Heart left ventricle (tissue), 16 donors: Measurements from ENCODE around the gene SFT2D3. TPM values are rescaled to one million over a fixed set of nuclear protein-coding genes. Genes with fewer than 3 reads are reported as not detected.

Experiments used
- ATAC-seq, 4 donors: fragments of 200-7000 bp; cut with Tn5 transposase; one replicate each; pipeline ENCODE4 v1.9.1; 2020 to 2022; ENCODE audit warnings: moderate library complexity in 4 of 4, mild to moderate bottlenecking in 3 of 4, moderate number of reproducible peaks in 1 of 4
- DNase-seq, 5 donors: peaks; one replicate each; pipeline ENCODE4 v3.0.0-alpha.2; 2020
- H3K27ac ChIP-seq, 12 donors: fragments of 200-600 bp; sonication (generic) in 4 of 12; one replicate each; pipeline versions ENCODE4 v1.5.0 to v1.8.0; 2016 to 2022; ENCODE audit warnings: mild to moderate bottlenecking in 2 of 12
- H3K27me3 ChIP-seq, 9 donors: fragments of 200-600 bp; sonication (generic) in 2 of 9; one replicate each; pipeline versions ENCODE4 v1.5.1 to v1.8.0; 2016 to 2022; ENCODE audit warnings: mild to moderate bottlenecking in 3 of 9
- H3K36me3 ChIP-seq, 9 donors: fragments of 200-600 bp; sonication (generic) in 2 of 9; one replicate each; pipeline versions ENCODE4 v1.5.0 to v1.8.0; 2018 to 2022; ENCODE audit warnings: mild to moderate bottlenecking in 2 of 9
- H3K4me1 ChIP-seq, 12 donors: fragments of 200-600 bp; sonication (generic) in 4 of 12; one replicate each; pipeline versions ENCODE4 v1.5.0 to v1.8.0; 2016 to 2022; ENCODE audit warnings: mild to moderate bottlenecking in 3 of 12
- H3K4me3 ChIP-seq, 12 donors: fragments of 200-600 bp; sonication (generic) in 4 of 12; one replicate each; pipeline versions ENCODE4 v1.5.0 to v1.8.0; 2017 to 2022; ENCODE audit warnings: mild to moderate bottlenecking in 9 of 12, moderate library complexity in 4 of 12
- H3K9me3 ChIP-seq, 12 donors: fragments of 200-600 bp; sonication (generic) in 4 of 12; one replicate each; pipeline versions ENCODE4 v1.5.0 to v1.8.0; 2016 to 2022; ENCODE audit warnings: mild to moderate bottlenecking in 1 of 12
- CTCF ChIP-seq, 12 donors: fragments of 200-600 bp; sonication (generic) in 4 of 12; IDR thresholded peaks; one replicate each; pipeline versions ENCODE4 v1.5.0 to v1.8.0; 2018 to 2022; ENCODE audit warnings: antibody characterized with exemption in 12 of 12, mild to moderate bottlenecking in 5 of 12
- POLR2A ChIP-seq, 2 donors: fragments of 450-650 bp; IDR thresholded peaks; one replicate each; pipeline ENCODE4 v1.6.1; 2017; ENCODE audit warnings: antibody characterized with exemption in 2 of 2, mild to moderate bottlenecking in 2 of 2, moderate library complexity in 2 of 2
- WGBS, 4 donors: extraction: QIAGEN DNeasy Blood & Tissue Kit in 2 of 4; methylation state at CpG; one replicate each; pipeline versions ENCODE4 v1.1.5 to v1.1.7; 2013 to 2018; 5-methylcytosine and 5-hydroxymethylcytosine counted together
- intact Hi-C, 10 donors: fragments of 100-400 bp; cut with DNase I; formaldehyde crosslinking; loops; one replicate each; pipeline versions ENCODE4 v1.11.1 to v1.14.2; 2022
- polyA plus RNA-seq, 2 donors: library from polyadenylated mRNA; stranded (reverse); fragments of 200-250 nt; gene quantifications; one replicate each; pipeline ENCODE4 v1.2.3, GENCODE V29; 2013
- total RNA-seq, 9 donors: library from RNA; depleted of rRNA in 2 of 9; stranded (reverse); fragments of >200 nt in 2 of 9; fragmentation: NEBNext Ultra II Directional in 3 of 9; extraction: Animal tissue kit (Norgen Biotek cat#: 25700) in 3 of 9; gene quantifications; one replicate each; pipeline versions ENCODE4 v1.1.0 to v1.2.4, GENCODE V29; 2016 to 2023
- donor health status: ischemic (EF 13 %, LVEDD 7.1; RV severe dilation, severe dysfunction).
- donor health status: healthy with polysubstance abuse.
- donor health status: DM: no; HTN: yes; CAD: no.
- donor health status: DM: no; HTN: no; CAD: no.
- donor health status: ischemic (EF 25% LVEDD 6.9; RV normal size, moderate dysfunction).
- donor health status: ischemic (EF 25% LVEDD 5.7; RV mildly dilated, moderate dysfunction).
- donor health status: healthy.
- donor health status: DM: yes; HTN: yes; CAD: no.
- donor health status: ischemic (EF 35%, LVEDD 5.7; RV mildly dilated, moderate dysfunction).
- donor health status: nonischemic (EF 11% LVEDD 7.7; RV severe dilation, severe dysfunction).
- donor health status: DM: yes; HTN: yes; CAD: no.
- donor health status: PGD.
- donor health status: ischemic (EF 29% LVEDD 5.4; RV normal size, mild dysfunction).
- donor health status: nonischemic (EF 23%, LVEDD 6.1; RV moderate dilation, normal function).

SFT2D3 gene
- total and polyA plus RNA-seq, 11 donors = 2.4 to 5.2 (median 3.6) TPM

- no peak for ATAC-seq
These were observed 34.5 kb downstream of the SFT2D3 start for GRCh38 chr2:127735537-127736399.

GRCh38 chr2:127737892-127738291 is 36.6 kb downstream of the SFT2D3 start:
- intact Hi-C loops = loop anchor here in 1 of 10 donors (5.0 kb wide), 1 partner anchor 39 kb away; no protein-coding TSS in a partner anchor
- 50 to 68% (median 64%) methylated on average over 1 of the region's 1 CpG for WGBS, 4 donors
- TF ChIP-seq POLR2A (IDR thresholded peaks at IDR 0.05) (no peak), CTCF (IDR thresholded peaks at IDR 0.05) (no peak)

More at GRCh38 chr2:127735537-127736399, 34.5 kb downstream of the SFT2D3 start:
- TF ChIP-seq CTCF (IDR thresholded peaks at IDR 0.05) = no peak
- no peak for TF ChIP-seq POLR2A (IDR thresholded peaks at IDR 0.05)
- Histone ChIP-seq H3K4me3 (no peak overlapping the region), H3K27me3 (no peaks in the 10 kb centered on the region), H3K9me3 (no peaks in the 10 kb centered on the region), H3K36me3 (peaks cover 0 to 21% (median 3%) of the 10 kb centered on the region in 9 donors), H3K4me1 (peaks cover 0 to 23% (median 12%) of the 10 kb centered on the region in 12 donors), H3K27ac (peak overlapping the region in 1 of 12 donors; percentile 79)
- WGBS, 4 donors = 80 to 88% (median 84%) methylated on average over 3 of the region's 3 CpGs
- no peak for DNase-seq
- intact Hi-C loops = loop anchor here in 1 of 10 donors (5.0 kb wide), 1 partner anchor 42 kb away; no protein-coding TSS in a partner anchor

GRCh38 chr2:127739800-127740199 is 38.5 kb downstream of the SFT2D3 start:
- intact Hi-C loops = loop anchor here in 1 of 10 donors (5.0 kb wide), 1 partner anchor 38 kb away; no protein-coding TSS in a partner anchor
- 91 to 97% (median 94%) methylated on average over 1 of the region's 1 CpG for WGBS, 4 donors
- ATAC-seq = no peak

More at GRCh38 chr2:127737892-127738291, 36.6 kb downstream of the SFT2D3 start:
- H3K36me3 ChIP-seq = peaks cover 0 to 22% (median 8%) of the 10 kb centered on the region in 9 donors
- no peak overlapping the region for H3K27ac ChIP-seq
- ATAC-seq = no peak
- peaks cover 0 to 18% (median 12%) of the 10 kb centered on the region in 12 donors for H3K4me1 ChIP-seq
- no peaks in the 10 kb centered on the region for H3K27me3 ChIP-seq
- H3K9me3 ChIP-seq = no peaks in the 10 kb centered on the region
- no peak overlapping the region for H3K4me3 ChIP-seq
- no peak for DNase-seq

More at GRCh38 chr2:127739800-127740199, 38.5 kb downstream of the SFT2D3 start:
- TF ChIP-seq POLR2A (IDR thresholded peaks at IDR 0.05) (no peak), CTCF (IDR thresholded peaks at IDR 0.05) (no peak)
- DNase-seq = no peak
- Histone ChIP-seq H3K9me3 (no peaks in the 10 kb centered on the region), H3K4me1 (peaks cover 0 to 4% (median under 1%) of the 10 kb centered on the region in 12 donors), H3K27ac (no peak overlapping the region), H3K36me3 (peaks cover 0 to 32% (median 21%) of the 10 kb centered on the region in 9 donors), H3K4me3 (no peak overlapping the region), H3K27me3 (no peaks in the 10 kb centered on the region)
